ENCODE measurements around the gene REM2.

DNA sequence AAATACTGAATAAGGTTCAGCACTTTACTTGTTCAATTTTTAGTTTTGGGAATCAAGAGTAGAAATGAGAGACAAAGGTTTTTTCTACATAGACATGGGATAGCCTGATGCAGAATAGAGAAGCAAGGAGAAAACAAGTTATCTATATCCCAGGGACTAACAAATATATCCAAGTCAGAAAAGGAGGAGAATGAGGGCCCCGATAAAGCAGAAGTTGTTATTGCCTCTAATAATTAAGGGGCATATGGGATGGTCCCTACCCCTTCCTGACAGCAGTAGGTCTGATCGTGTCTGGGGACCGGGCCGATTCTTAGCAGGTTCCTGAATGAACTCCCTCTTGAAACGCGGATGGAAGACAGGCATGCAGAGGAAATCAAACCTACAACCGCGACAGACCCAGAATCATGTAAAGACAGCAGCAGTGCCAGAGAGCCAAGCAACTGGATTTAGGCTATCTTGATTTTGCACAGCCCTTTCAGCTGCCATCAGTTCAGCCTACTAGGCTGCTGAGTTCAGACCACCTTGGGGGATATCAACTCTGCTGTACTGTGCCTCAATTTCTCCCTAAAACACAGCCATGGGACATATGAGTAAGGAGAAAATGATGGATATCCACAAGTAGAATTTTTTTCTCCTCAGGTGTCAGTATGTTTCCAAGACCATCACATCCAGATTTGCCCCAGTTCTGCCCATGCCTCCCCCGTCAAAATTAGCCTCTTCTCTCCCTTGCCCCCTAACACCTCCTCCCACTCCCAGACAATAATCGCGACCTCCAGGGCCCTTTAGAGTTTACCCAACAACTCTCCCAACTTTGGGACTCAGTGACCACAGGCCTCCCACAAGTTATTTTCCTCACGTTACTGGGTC is 45.4 kb downstream of the REM2 start:
- TF ChIP-seq, protein P1, sequence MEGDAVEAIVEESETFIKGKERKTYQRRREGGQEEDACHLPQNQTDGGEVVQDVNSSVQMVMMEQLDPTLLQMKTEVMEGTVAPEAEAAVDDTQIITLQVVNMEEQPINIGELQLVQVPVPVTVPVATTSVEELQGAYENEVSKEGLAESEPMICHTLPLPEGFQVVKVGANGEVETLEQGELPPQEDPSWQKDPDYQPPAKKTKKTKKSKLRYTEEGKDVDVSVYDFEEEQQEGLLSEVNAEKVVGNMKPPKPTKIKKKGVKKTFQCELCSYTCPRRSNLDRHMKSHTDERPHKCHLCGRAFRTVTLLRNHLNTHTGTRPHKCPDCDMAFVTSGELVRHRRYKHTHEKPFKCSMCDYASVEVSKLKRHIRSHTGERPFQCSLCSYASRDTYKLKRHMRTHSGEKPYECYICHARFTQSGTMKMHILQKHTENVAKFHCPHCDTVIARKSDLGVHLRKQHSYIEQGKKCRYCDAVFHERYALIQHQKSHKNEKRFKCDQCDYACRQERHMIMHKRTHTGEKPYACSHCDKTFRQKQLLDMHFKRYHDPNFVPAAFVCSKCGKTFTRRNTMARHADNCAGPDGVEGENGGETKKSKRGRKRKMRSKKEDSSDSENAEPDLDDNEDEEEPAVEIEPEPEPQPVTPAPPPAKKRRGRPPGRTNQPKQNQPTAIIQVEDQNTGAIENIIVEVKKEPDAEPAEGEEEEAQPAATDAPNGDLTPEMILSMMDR (IDR thresholded peaks at IDR 0.05): no peak
- no peak for TF ChIP-seq POLR2A (IDR thresholded peaks at IDR 0.05)

Measured in Peyer's patch (tissue), 4 donors.